Measurements from ENCODE around the gene ACIN1. TPM values are rescaled to one million over a fixed set of nuclear protein-coding genes. Genes with fewer than 3 reads are reported as not detected.

Gene ACIN1
- total and polyA plus RNA-seq, 9 donors, result 83.3 to 165 (median 135) TPM

DNA sequence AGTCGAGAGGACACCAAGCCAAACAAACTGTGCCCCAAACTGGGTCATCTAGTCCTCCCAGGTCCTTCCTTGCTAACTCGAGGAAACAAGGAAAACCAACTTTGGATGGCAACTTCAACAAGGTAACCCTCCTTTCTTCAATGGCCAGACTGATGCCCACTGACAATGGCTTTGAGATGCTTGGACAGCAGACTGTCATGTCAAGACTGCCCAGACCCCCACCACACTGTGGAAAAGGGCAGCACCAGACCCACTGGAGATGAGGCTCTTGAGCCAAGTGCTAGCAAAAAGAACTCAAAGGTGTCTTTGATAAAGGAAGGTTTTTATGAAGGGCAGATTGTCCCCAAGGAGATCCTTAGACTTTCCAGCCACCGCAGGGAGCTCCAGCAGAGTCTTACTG lies 28.6 kb downstream of the ACIN1 start:
- TF ChIP-seq, protein P1, sequence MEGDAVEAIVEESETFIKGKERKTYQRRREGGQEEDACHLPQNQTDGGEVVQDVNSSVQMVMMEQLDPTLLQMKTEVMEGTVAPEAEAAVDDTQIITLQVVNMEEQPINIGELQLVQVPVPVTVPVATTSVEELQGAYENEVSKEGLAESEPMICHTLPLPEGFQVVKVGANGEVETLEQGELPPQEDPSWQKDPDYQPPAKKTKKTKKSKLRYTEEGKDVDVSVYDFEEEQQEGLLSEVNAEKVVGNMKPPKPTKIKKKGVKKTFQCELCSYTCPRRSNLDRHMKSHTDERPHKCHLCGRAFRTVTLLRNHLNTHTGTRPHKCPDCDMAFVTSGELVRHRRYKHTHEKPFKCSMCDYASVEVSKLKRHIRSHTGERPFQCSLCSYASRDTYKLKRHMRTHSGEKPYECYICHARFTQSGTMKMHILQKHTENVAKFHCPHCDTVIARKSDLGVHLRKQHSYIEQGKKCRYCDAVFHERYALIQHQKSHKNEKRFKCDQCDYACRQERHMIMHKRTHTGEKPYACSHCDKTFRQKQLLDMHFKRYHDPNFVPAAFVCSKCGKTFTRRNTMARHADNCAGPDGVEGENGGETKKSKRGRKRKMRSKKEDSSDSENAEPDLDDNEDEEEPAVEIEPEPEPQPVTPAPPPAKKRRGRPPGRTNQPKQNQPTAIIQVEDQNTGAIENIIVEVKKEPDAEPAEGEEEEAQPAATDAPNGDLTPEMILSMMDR (IDR thresholded peaks at IDR 0.05), result no peak
- TF ChIP-seq POLR2A (IDR thresholded peaks at IDR 0.05) (no peak), EP300 (IDR thresholded peaks at IDR 0.05) (no peak)
- no peak overlapping the region for H3K27ac ChIP-seq
- no peaks in the 10 kb centered on the region for H3K9me3 ChIP-seq
- no peak overlapping the region for H3K4me3 ChIP-seq
- DNase-seq, result peak in 1 of 5 donors; percentile 5
- H3K36me3 ChIP-seq, result peaks cover 2% of the 10 kb centered on the region
- 65 to 83% (median 78%) methylated on average over 3 of the region's 3 CpGs for WGBS, 3 donors
- peaks cover 4% of the 10 kb centered on the region for H3K4me1 ChIP-seq (ENCODE audit: insufficient read depth)
- H3K27me3 ChIP-seq, result no peaks in the 10 kb centered on the region
- intact Hi-C loops (cut with DNase I), result no loop called here

DNA sequence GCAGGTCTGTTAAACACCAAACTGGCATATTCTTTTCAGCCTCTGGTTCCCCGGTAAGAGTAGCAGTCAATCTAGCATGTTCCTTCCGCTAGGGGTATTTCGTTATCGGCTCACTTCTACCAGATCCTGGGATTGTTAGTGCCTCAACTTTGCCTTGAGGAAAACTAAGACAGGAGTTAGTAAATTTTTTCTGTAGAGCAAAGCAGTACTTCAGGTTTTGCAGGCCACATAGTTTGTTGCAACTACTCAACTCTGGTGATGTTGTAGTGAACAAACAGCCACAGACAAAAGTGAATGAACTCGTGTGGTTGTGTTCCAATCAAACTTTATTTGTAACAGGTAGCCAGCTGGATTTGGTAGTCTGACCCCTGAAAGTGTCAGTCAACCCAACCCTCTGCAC lies 31.3 kb downstream of the ACIN1 start:
- no peaks in the 10 kb centered on the region for H3K27me3 ChIP-seq
- DNase-seq, result no peak
- H3K9me3 ChIP-seq, result no peaks in the 10 kb centered on the region
- 79 to 88% (median 85%) methylated on average over 5 of the region's 5 CpGs for whole genome bisulfite sequencing, 3 donors
- no peak overlapping the region for H3K4me3 ChIP-seq
- TF ChIP-seq EP300 (IDR thresholded peaks at IDR 0.05) (no peak), POLR2A (IDR thresholded peaks at IDR 0.05) (no peak)
- TF ChIP-seq, protein P1 (IDR thresholded peaks at IDR 0.05), result no peak
- no peak overlapping the region for H3K27ac ChIP-seq
- no peaks in the 10 kb centered on the region for H3K4me1 ChIP-seq (ENCODE audit: insufficient read depth)
- H3K36me3 ChIP-seq, result peaks cover 2% of the 10 kb centered on the region
- intact Hi-C loops (cut with DNase I), result no loop called here

DNA sequence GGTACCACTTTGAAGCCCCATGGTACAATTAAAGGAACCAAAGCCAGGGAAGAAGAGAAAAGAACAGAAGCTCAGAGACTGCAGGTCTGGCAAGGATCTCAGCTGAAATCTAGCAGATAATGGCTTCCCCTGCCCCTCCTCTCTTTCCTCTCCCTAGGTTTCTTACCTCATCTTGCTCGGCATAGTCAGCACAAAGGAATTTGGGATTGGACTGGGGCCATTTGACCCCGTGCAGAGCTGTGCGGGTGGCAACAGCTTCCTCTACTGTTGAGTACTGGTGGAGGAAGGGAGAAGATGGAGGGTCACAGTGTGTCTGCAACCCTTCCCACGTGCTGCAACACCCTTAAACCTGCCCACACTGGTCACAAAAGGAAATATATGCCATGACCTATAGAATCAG lies 32.9 kb downstream of the ACIN1 start:
- TF ChIP-seq, protein P1 (IDR thresholded peaks at IDR 0.05), result no peak
- TF ChIP-seq POLR2A (IDR thresholded peaks at IDR 0.05), result no peak
- TF ChIP-seq EP300 (IDR thresholded peaks at IDR 0.05), result no peak
- intact Hi-C loops (cut with DNase I), result no loop called here
- Histone ChIP-seq H3K9me3 (no peaks in the 10 kb centered on the region), H3K4me3 (no peak overlapping the region), H3K27ac (no peak overlapping the region), H3K36me3 (peaks cover 2% of the 10 kb centered on the region), H3K4me1 (ENCODE audit: insufficient read depth) (no peaks in the 10 kb centered on the region), H3K27me3 (no peaks in the 10 kb centered on the region)
- DNase-seq, result peak; percentile 72 to 83 (median 82)
- WGBS, 3 donors, result 2 to 7% (median 3%) methylated on average over 4 of the region's 4 CpGs

DNA sequence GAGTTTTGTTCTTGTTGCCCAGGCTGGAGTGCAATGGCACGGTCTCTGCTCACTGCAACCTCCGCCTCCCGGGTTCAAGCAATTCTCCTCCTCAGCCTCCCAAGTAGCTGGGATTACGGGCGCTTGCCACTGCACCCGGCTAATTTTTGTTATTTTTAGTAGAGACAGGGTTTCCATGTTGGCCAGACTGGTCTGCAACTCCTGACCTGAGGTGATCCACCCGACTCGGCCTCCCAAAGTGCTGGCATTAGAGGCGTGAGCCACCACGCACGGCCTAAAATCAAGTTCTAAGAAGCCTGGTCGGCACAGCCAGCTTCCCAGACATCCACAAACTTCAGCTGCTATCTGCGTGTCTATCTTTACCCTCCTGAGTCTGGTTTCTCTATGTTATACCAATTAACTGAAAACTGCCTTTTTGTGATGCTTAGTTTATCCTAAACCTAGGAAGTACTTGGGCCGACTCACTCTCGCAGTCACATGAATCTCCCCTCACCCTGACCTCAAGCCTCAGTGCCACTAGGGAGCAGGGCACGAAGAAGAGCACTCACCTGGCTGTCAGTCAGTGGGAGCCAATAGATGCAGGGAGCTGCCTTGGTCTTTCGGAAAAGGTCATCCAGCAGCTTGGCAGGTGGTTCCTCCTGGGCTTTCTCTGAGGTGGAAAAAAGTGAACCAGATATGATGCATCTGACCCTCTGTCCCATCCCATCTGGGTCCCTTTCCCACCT lies 34.2 kb downstream of the ACIN1 start:
- TF ChIP-seq, protein P1 (IDR thresholded peaks at IDR 0.05), result no peak
- TF ChIP-seq EP300 (IDR thresholded peaks at IDR 0.05) (no peak), POLR2A (IDR thresholded peaks at IDR 0.05) (no peak)
- 85 to 90% (median 86%) methylated on average over 17 of the region's 17 CpGs for WGBS, 3 donors
- Histone ChIP-seq H3K4me3 (no peak overlapping the region), H3K27me3 (no peaks in the 10 kb centered on the region), H3K36me3 (peaks cover 2% of the 10 kb centered on the region), H3K4me1 (ENCODE audit: insufficient read depth) (no peaks in the 10 kb centered on the region), H3K9me3 (no peaks in the 10 kb centered on the region), H3K27ac (no peak overlapping the region)
- intact Hi-C loops (cut with DNase I), result no loop called here
- DNase-seq, result peak in 2 of 5 donors; percentile 29 to 34

All from ovary (tissue), 9 donors.